ENCODE measurements around the gene ELOB.

The ELOB gene

DNA sequence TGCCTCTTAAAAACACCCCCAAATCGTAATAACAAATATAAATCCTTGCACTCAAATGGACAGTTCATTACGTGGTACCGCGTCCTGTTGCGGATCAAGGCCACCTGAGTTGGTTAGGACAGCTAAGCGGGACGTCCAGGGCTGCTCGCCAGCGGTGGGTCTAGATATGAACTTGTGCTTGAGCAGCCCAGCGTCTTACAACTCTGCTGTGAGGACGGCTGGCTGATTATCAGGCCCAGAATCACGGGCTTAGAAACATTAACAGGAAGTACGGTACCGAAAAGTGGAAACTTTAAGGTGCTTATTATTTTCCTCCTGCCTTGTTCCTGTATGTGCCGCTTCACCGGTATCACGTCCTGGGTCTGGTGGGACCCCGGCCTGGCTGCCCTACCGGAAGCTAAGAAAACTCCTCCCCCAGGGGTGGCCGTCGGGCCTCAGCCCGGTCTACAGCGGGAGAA is 25.5 kb downstream of the ELOB start:
- Histone ChIP-seq H3K9me3 (ENCODE audit: low read length) (no peaks in the 10 kb centered on the region), H3K36me3 (ENCODE audit: insufficient read depth, low read length) (peaks cover 19% of the 10 kb centered on the region), H2AFZ (ENCODE audit: low read depth, low read length) (peak overlapping the region; percentile 43), H3K4me3 (ENCODE audit: low read length) (peak overlapping the region; percentile 74), H3K27me3 (ENCODE audit: insufficient read depth, low read length) (no peaks in the 10 kb centered on the region), H3K4me1 (ENCODE audit: insufficient read depth, low read length) (peaks cover 28% of the 10 kb centered on the region)

DNA sequence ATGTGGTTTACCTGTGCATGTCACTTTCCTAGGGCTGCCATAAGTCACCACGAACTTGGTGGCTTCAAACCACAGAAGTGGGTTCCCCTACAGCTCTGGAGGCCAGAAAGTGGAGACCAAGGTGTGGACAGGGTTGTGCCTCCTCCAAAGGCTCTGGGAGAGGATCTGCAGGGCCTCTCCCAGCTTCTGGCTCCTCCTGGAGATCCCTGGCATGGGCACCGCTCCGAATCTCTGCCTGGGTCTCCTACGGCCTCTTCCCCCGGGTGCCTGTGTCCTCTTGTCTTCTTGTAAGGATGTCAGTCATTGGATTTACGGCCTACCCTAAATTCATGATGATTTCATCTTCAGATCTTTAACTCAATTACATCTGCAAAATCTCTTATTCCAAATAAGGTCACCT is 27.1 kb downstream of the ELOB start:
- Histone ChIP-seq H3K27me3 (ENCODE audit: insufficient read depth, low read length) (no peaks in the 10 kb centered on the region), H3K9me3 (ENCODE audit: low read length) (no peaks in the 10 kb centered on the region)

DNA sequence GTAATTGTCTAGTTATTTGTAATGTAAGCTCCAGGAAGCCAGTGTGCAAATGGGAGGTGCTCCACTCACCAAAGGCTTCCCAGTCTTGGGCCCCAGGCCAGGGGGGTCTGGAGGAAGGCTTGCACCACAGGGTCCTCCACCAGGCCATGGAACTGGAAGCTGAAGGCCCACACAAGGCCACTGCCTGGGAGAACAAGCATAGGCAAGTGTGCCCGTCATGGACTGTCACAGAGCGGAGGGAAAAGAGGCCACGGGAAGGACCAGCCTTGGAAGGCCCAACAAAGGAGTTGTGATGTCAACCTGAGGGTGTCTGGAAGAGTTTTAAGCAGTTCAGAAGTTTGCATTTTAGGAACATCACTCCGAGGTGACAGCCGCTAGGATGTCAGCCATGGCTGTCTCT is 27.6 kb downstream of the ELOB start:
- H3K4me3 ChIP-seq (ENCODE audit: low read length): no peak overlapping the region
- H2AFZ ChIP-seq (ENCODE audit: low read depth, low read length): no peak overlapping the region
- no peaks in the 10 kb centered on the region for H3K9me3 ChIP-seq (ENCODE audit: low read length)
- H3K27me3 ChIP-seq (ENCODE audit: insufficient read depth, low read length): no peaks in the 10 kb centered on the region
- H3K4me1 ChIP-seq (ENCODE audit: insufficient read depth, low read length): peaks cover 20% of the 10 kb centered on the region
- no peaks in the 10 kb centered on the region for H3K36me3 ChIP-seq (ENCODE audit: insufficient read depth, low read length)

More for the DNA sequence above, 27.1 kb downstream of the ELOB start:
- Histone ChIP-seq H3K4me3 (ENCODE audit: low read length) (no peak overlapping the region), H3K4me1 (ENCODE audit: insufficient read depth, low read length) (peaks cover 24% of the 10 kb centered on the region), H3K36me3 (ENCODE audit: insufficient read depth, low read length) (peaks cover 4% of the 10 kb centered on the region), H2AFZ (ENCODE audit: low read depth, low read length) (no peak overlapping the region)

DNA sequence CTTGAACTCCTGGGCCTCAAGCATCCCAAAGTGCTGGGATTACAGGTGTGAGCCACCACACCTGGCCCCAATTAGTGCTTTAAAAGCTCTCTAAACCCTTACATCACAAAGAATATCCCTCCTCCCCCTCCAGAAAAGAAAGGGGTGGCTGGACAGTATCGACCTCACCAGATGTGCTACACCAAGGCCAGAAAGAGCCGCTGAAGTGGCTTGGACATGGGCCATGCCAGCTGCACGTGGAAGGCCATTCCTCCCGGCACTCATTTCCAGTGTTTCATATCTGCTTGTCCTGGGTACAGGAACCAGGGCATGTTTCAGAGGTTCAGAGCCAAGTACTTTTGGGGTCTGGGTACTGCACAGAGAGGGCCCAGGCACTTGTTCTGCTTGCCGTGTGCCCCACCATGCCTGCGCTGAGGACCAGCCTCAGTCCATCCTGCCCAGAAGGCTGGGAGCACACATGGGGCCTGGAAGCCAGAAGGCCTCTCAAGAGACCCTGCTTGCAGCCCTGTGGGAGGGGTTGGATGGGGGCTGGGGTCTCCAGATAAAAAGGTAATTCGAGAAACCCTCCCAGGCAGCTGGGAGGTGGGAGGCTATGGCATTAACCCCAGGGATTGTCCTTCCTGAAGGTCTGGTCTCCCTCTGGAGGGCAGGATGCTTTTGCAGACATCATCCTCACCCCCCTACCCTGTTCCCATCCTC is 28.2 kb downstream of the ELOB start:
- no peaks in the 10 kb centered on the region for H3K9me3 ChIP-seq (ENCODE audit: low read length)
- no peak overlapping the region for H2AFZ ChIP-seq (ENCODE audit: low read depth, low read length)
- H3K27me3 ChIP-seq (ENCODE audit: insufficient read depth, low read length): no peaks in the 10 kb centered on the region
- no peak overlapping the region for H3K4me3 ChIP-seq (ENCODE audit: low read length)
- no peaks in the 10 kb centered on the region for H3K36me3 ChIP-seq (ENCODE audit: insufficient read depth, low read length)
- peaks cover 15% of the 10 kb centered on the region for H3K4me1 ChIP-seq (ENCODE audit: insufficient read depth, low read length)

DNA sequence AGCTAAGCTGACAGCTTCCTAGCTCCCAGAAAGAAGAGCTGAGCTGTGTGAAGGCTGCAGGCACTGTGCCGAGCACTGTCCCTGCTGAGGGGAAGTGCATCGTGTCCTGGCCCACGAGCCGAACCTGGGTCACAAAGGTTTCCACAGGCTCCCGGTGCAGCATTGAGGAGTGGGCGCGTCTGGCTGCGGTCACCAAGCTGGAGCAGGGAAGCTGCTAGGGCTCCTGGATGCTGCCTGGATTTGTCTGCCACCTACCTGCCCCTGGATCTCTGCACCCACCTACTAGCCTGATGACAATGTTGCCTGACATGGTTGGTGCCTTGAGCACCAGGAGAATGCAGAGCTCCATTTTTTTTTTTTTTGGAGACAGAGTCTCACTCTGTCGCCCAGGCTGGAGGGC is 31.1 kb downstream of the ELOB start:
- Histone ChIP-seq H2AFZ (ENCODE audit: low read depth, low read length) (no peak overlapping the region), H3K4me1 (ENCODE audit: insufficient read depth, low read length) (peaks cover 5% of the 10 kb centered on the region), H3K36me3 (ENCODE audit: insufficient read depth, low read length) (no peaks in the 10 kb centered on the region), H3K4me3 (ENCODE audit: low read length) (no peak overlapping the region), H3K9me3 (ENCODE audit: low read length) (no peaks in the 10 kb centered on the region), H3K27me3 (ENCODE audit: insufficient read depth, low read length) (no peaks in the 10 kb centered on the region)

DNA sequence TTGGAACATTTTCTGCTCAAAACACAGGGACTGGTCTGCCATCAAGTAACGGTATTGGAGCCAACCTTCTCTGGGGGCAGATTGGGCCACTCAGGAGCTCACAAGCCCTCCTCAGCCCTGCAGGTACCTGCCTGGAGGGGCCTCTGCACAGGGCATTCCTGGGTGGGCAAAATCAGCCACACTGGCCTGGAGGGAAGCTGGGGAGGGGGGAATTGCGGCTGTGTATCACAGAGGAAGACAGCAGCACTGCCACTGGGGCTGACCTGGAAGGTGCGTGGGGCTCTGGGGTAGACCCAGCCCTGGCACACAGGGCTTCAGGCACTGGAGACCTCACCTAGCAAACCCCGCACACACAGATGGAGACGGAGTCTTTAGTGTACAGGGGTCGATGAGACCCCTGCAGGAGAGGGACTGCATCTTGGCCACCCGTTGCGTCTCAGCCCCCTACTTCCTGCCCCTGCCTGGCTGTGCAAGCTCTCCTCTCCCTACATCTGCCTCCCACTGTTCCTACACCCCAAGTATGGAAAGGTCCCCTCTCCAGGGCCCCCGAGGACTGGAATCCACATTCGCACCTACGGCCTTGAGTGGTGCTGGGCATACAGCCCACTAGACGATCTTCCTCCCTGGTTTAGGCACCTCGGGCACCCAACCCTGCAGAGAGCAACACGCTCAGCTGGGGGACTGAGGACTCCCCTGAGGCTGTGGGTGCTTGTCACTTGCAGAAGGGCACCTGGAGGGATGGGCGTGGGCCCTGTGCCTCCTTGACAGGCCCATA is 31.8 kb downstream of the ELOB start:
- Histone ChIP-seq H3K4me1 (ENCODE audit: insufficient read depth, low read length) (no peaks in the 10 kb centered on the region), H3K9me3 (ENCODE audit: low read length) (no peaks in the 10 kb centered on the region), H3K27me3 (ENCODE audit: insufficient read depth, low read length) (no peaks in the 10 kb centered on the region), H2AFZ (ENCODE audit: low read depth, low read length) (no peak overlapping the region), H3K4me3 (ENCODE audit: low read length) (no peak overlapping the region), H3K36me3 (ENCODE audit: insufficient read depth, low read length) (no peaks in the 10 kb centered on the region)

DNA sequence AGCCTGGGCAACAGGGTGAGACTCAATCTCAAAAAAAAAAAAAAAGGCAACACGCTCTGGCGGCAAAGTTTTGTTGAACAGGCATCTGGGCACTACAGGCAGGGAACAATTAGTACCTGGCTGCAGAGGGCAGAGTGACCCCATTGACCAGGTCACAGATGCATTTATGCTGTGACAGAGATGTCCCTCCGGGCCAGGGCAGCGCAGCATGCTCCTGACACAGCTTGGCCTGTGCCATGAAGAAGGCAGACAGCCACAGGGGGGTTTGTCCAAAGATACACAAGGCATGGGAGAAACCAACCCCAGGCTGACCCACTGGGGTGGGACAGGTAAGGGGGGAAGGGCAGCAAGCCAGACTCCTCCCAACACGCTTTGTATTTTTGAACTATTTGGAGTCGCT is 32.4 kb downstream of the ELOB start:
- no peak overlapping the region for H3K4me3 ChIP-seq (ENCODE audit: low read length)
- H3K9me3 ChIP-seq (ENCODE audit: low read length): no peaks in the 10 kb centered on the region
- no peaks in the 10 kb centered on the region for H3K36me3 ChIP-seq (ENCODE audit: insufficient read depth, low read length)
- H2AFZ ChIP-seq (ENCODE audit: low read depth, low read length): no peak overlapping the region
- H3K4me1 ChIP-seq (ENCODE audit: insufficient read depth, low read length): peaks cover 2% of the 10 kb centered on the region
- no peaks in the 10 kb centered on the region for H3K27me3 ChIP-seq (ENCODE audit: insufficient read depth, low read length)

DNA sequence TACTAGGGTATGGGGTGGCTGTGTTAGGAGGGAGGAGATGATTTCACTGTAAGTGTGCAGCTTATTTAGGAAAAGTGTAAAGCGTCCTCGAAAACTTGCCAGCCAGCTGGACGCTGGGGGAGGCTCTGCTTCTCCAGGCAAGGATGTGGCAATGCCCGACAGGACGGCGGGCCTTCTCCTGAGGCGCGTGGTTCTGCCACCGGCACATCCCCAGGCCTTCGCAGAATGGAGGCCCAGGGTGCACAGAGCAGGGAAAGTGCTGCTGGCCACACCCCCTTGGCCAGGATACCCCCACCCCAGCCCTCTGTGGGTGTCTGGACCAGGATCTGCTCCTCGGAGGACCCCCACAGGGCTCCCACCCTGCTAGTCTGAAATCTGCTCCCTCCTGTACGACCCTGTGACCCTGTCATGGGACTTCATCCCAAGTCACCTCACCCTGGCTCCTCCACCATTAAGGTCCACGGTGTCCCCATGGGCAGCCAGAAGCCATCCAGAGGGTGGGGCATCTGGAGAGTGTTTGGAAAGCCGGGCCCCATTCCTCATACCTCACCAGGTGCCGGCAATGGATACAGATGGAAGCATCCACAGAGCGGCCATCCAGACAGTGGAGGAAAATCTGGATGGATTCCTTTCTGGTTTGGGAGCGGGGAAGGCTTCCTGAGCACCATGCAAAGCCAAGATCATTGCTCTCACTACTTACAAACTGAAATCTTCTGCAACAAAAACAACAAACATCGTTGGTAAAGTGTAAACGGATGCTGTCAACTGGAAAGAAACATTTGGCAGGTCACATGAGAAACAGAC is 33.9 kb downstream of the ELOB start:
- no peak overlapping the region for H3K4me3 ChIP-seq (ENCODE audit: low read length)
- H3K36me3 ChIP-seq (ENCODE audit: insufficient read depth, low read length): no peaks in the 10 kb centered on the region
- H3K4me1 ChIP-seq (ENCODE audit: insufficient read depth, low read length): peaks cover 4% of the 10 kb centered on the region
- H3K27me3 ChIP-seq (ENCODE audit: insufficient read depth, low read length): no peaks in the 10 kb centered on the region
- H3K9me3 ChIP-seq (ENCODE audit: low read length): no peaks in the 10 kb centered on the region
- H2AFZ ChIP-seq (ENCODE audit: low read depth, low read length): no peak overlapping the region

DNA sequence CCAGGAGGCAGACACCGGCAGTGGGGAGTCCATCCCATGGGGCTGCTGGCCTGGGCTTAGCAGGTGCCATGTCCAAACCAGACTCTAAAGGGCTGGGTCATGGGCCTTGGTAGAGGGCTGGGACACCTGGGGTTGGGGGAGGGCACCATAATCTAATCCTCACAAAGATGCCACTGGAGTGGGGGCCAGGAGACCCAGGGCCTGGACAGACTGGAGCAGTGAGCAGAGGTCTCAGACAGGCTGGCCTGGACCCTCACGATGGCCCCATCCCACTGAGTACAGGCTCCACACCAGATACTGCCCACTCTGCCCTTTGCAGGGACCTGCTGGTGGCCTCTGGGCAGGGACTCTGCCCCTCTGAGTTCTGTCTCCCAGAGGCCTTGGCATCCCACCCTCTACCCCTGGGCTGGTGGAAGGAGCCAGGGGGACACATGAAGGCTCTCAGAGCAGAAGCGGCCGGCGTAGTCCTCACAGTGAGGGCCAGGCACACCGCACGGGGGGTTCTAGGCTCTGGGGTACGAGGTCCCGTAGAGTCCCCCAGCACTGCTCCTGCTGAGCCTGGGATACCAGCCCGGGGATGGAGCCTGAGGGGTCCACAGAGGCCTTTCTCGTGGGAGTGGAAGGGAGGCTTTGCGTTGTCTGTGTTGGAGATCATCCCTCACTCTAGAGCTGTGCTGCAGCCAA is 34.6 kb downstream of the ELOB start:
- Histone ChIP-seq H3K36me3 (ENCODE audit: insufficient read depth, low read length) (no peaks in the 10 kb centered on the region), H3K27me3 (ENCODE audit: insufficient read depth, low read length) (no peaks in the 10 kb centered on the region), H2AFZ (ENCODE audit: low read depth, low read length) (no peak overlapping the region), H3K4me1 (ENCODE audit: insufficient read depth, low read length) (peaks cover 4% of the 10 kb centered on the region), H3K4me3 (ENCODE audit: low read length) (no peak overlapping the region), H3K9me3 (ENCODE audit: low read length) (no peaks in the 10 kb centered on the region)

DNA sequence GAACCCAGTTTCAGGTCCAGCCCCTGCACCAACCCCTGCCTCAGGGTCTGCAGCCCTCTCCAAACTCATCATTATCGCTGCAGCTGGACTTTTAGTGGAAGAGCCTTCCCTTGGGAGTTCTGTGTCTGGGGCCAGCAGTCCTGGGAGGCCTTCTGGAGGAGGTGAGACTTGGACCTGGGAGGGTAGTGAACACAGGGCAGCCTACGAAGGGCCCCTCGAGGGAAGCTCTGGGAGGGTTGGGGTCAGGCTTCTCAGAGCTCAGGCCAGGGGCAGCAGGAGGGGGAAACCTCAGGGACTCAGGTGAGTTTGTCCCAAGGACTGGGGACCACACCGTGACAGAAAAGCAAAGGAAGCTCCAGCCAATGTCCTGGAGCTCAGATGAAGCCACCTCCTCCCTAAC is 35.9 kb downstream of the ELOB start:
- Histone ChIP-seq H3K4me1 (ENCODE audit: insufficient read depth, low read length) (peaks cover 4% of the 10 kb centered on the region), H3K27me3 (ENCODE audit: insufficient read depth, low read length) (no peaks in the 10 kb centered on the region)

DNA sequence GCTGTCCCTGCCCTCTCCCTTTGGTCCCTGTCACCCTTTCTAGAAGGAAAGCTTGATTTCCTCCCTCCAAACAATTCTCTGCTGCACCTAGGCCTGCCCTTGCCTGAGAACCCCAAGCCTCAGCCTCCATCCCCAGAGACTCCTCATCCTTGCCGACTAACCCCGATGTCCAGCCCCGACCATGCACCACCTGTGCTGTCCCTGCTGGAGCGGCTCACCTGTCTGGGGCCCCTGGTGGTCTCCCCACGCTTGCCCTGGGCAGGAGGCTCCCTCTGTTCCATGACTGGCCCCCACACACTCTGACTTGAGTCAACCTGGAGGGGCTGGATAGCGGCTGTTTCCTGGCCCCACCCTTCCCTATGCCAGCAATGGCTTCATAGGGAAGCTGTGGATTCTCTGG is 36.6 kb downstream of the ELOB start:
- no peak overlapping the region for H2AFZ ChIP-seq (ENCODE audit: low read depth, low read length)
- no peaks in the 10 kb centered on the region for H3K27me3 ChIP-seq (ENCODE audit: insufficient read depth, low read length)
- peaks cover 4% of the 10 kb centered on the region for H3K4me1 ChIP-seq (ENCODE audit: insufficient read depth, low read length)
- no peak overlapping the region for H3K4me3 ChIP-seq (ENCODE audit: low read length)
- H3K36me3 ChIP-seq (ENCODE audit: insufficient read depth, low read length): no peaks in the 10 kb centered on the region
- no peaks in the 10 kb centered on the region for H3K9me3 ChIP-seq (ENCODE audit: low read length)

More for the DNA sequence above, 35.9 kb downstream of the ELOB start:
- Histone ChIP-seq H3K4me3 (ENCODE audit: low read length) (no peak overlapping the region), H2AFZ (ENCODE audit: low read depth, low read length) (no peak overlapping the region), H3K36me3 (ENCODE audit: insufficient read depth, low read length) (no peaks in the 10 kb centered on the region), H3K9me3 (ENCODE audit: low read length) (no peaks in the 10 kb centered on the region)

DNA sequence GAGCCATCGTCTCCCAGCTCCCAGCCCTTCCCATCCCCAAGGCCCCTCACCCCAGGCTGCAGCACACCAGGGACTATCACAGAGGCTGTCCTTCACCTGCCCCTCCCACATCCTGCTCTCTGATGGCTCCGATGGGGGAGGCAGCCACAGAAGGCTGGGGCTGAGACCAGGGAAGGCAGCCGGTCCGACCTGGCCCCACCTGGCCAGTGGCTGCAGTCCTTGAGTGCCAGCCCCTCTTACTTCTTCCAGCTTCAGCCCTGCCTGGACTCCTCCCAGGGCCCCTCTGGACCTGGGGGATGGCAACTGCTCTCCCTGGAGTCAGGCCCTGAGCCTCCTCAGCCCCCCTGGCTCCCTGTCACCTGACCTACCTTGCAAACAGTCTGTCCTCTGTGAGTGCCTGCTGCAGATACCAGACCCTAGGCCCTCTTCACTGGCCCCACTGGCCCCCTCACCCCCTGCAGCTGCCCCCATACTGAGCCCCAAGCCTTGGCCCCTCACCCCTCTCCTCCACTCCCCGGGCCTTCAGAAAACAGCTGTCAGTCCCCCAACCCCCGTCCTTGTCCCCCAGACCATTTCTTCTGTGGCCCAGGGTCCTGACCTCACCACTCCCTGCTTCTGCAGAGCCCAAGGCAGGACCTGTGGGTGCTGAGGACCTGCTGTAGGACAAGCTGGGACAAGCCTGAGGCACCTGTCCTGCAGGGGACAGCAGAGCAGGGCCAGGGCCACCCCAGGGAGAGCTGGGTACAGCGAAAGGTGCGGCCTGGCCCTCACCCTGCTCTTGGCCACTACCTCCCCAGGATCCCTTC is 37.3 kb downstream of the ELOB start:
- no peaks in the 10 kb centered on the region for H3K9me3 ChIP-seq (ENCODE audit: low read length)
- no peaks in the 10 kb centered on the region for H3K36me3 ChIP-seq (ENCODE audit: insufficient read depth, low read length)
- H3K4me3 ChIP-seq (ENCODE audit: low read length): no peak overlapping the region
- no peaks in the 10 kb centered on the region for H3K27me3 ChIP-seq (ENCODE audit: insufficient read depth, low read length)
- H3K4me1 ChIP-seq (ENCODE audit: insufficient read depth, low read length): peaks cover 4% of the 10 kb centered on the region
- H2AFZ ChIP-seq (ENCODE audit: low read depth, low read length): no peak overlapping the region

All from neuron (in vitro differentiated cells).